H1 (cell line): ENCODE data around the gene CRK. TPM values are rescaled to one million over a fixed set of nuclear protein-coding genes. Genes with fewer than 3 reads are reported as not detected.

Source experiments
- CHD7 ChIP-seq: fragments of 300-600 bp; sonication (generic); IDR thresholded peaks from 2 replicates; pipeline ENCODE4 v1.7.1; 2012; ENCODE audit warnings: low read length, moderate library complexity, mild to moderate bottlenecking, inconsistent platforms; ENCODE audit not compliant: insufficient replicate concordance
- JUND ChIP-seq: IDR thresholded peaks from 2 replicates; pipeline ENCODE4 v1.6.1; 2011; ENCODE audit warnings: mild to moderate bottlenecking, improper control_type of control experiment, low read length
- MAFK ChIP-seq: IDR thresholded peaks from 2 replicates; pipeline ENCODE4 v1.6.1; 2012; ENCODE audit warnings: low read depth, mild to moderate bottlenecking, improper control_type of control experiment, low read length
- NANOG ChIP-seq: IDR thresholded peaks from 2 replicates; pipeline ENCODE4 v1.6.1; 2011; ENCODE audit warnings: low read length, low read depth, mild to moderate bottlenecking, inconsistent platforms; ENCODE audit not compliant: insufficient read depth, poor library complexity, severe bottlenecking
- SP2 ChIP-seq: IDR thresholded peaks from 2 replicates; pipeline ENCODE4 v1.6.1; 2012; ENCODE audit warnings: mild to moderate bottlenecking, low read length, inconsistent platforms
- TBP ChIP-seq: IDR thresholded peaks from 2 replicates; pipeline ENCODE4 v1.6.1; 2011; ENCODE audit warnings: low read depth, low read length, improper control_type of control experiment
- YY1 ChIP-seq: IDR thresholded peaks from 2 replicates; pipeline ENCODE4 v1.6.1; 2011; ENCODE audit warnings: low read depth, mild to moderate bottlenecking, low read length
- polyA plus RNA-seq, 7 experiments: library from polyadenylated mRNA; depleted of rRNA in 3 of 7; stranded (reverse) in 5 of 7; unstranded in 2 of 7; fragments of >200 nt in 5 of 7; fragments of 200-250 nt in 2 of 7; gene quantifications; 1 replicate in 5 of 7; 2 replicates in 1 of 7; 4 replicates in 1 of 7; pipeline versions ENCODE4 v1.2.1 to v1.2.3, GENCODE V29; 2011 to 2013; ENCODE audit warnings: missing spikeins in 2 of 7, mixed read lengths in 2 of 7
- total RNA-seq: library from RNA; stranded (reverse); fragmentation: NEBNext Ultra II Directional; extraction: Animal tissue kit (Norgen Biotek cat#: 25700); gene quantifications from 2 replicates; pipeline ENCODE4 v1.2.1, GENCODE V29; 2021

The CRK gene
- total and polyA plus RNA-seq, 2 of the 8 experiments (the other 6 are each of a cell fraction or from before 2014, with no cell fraction given), result 32.8 to 57.1 TPM

- peak; percentile 100 for TF ChIP-seq CHD7
- no peak for TF ChIP-seq JUND
- no peak for TF ChIP-seq SP2
- TF ChIP-seq NANOG, result no peak
- peak; percentile 99 for TF ChIP-seq MAFK
- peak; percentile 91 for TF ChIP-seq YY1
- no peak for TF ChIP-seq TBP
- TF ChIP-seq, all 59 proteins: peak for 3
Measured at GRCh38 chr17:1469231-1469852, 13.3 kb upstream of the CRK start (continued).
